ENCODE measurements around the gene CCDC137.

CCDC137 gene

DNA sequence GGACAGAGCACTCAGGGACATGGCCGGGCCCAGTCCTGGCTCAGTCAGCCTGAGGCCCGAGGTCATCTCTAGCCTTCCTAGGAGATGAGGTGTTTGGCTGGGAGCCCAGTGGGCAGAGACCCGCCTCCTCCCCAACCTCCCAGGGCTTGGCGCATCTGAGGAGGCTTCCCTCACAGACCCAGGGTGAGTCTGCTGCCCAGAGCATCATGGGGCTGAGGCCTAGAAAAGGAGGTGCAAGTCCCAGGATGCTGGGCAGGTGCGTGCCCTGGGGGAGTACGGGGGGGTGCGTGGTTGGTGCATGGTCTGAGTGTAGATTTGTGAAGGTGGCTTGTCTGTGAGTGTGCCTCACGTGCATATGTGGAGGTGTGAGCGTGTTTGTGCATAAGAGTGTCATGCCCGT, 14.8 kb upstream of the CCDC137 start:
- peak; percentile 89 for DNase-seq

DNA sequence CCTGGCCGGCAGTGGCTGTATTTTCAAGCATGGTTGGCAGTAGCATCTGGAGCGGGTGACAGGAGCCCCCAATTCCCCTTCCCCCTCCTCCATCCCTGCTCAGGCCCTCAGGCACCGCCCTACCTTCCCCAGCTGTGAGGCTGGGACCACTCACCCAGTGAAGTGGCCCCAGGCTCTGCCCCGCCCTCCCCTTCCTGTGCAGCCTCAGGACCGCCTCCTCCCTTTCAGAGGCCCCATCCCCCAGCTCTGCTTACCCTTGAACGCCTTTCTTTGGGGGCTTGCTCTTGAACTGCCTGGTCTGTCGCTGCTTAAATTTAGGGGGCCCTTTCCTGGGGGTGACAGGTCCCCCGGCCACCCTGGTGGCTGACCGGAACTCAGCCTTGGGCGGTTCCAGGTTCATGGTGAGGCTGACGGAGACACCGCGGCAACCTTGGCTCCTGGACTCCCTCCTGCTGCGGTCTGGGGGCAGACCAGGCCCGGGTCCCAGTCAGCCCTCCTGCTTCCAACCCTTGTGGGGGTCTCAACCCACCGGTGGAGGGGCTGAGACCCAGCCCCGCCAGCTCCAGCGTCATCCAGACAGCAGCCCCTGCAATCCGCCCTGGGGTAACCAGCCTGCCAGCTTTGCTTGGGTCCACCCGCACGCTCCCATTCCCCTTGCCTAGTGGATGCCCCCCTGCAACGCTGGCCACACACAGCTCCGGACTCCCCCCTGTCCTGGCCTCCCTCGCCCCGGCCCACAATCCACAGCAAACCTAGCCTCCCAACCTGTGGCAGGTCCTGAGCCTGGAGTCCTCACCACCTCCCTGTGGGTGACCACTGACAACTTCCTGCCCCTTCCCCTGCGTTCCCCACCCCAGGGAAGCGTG, 13.4 kb upstream of the CCDC137 start:
- no peak for DNase-seq

DNA sequence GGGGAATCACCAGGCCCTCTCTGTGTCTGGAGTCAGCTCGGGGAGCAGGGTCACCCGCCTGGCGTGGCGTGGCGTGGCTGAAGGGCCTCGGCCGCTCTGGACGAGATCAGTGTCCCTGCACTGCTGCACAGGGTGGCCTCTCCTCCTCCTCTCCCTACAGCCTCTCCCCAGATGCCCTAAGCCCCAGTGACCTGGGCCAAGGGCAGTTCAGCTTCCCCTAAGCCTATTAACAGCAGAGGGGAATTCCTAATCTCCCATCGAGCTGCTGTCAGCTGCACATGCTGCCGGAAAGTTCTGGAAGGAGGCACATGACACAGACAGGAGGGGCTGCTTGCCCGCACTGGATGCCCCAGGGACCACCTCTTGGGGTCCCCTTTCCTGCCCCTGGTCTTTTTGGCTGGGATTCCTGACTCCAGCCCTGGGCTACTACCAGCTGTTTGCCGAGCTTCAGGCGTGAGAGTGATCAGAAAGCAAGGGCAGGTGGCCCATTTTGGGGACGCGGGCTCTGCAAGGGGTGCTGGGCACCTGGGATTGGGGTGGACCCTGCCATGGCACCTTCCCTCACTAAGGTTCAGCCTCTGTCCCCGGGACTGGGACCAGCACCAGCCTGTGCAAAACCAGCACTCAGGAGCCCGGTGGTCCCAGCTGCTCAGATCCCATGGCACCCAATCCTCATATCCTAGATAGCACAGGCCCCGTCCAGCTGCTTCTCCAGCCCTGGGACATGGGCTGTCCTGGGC, 11.0 kb upstream of the CCDC137 start:
- DNase-seq = no peak

DNA sequence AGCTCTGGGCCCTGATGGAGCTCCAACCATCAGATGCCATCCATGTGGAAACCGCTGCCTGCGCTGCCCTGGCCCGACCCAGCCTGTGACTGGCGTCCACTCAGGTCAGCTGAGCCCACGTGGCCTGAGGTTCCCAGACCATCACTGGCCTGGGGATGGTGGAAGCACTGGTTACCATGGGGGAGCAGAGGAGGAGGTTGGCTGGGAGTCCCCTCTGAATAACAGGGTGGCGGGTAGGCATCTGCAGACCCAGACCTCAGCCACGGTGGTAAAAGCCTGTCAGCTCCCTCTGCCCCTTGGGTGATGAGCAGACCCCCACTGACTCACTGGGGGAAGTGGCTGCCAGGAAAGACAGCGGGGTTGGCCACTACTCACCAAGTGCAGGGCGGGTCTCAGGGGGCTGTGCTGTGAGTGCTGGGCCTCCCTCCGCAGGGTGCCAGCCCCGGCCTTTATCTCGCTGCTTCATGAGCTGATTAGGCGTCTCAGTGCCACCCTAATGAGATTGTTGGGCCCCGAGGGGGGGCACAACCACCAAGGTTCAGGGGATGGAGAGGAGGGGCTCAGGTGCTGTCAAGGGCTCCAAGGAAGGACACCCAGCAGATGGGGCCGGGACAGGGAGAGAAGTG, 10.3 kb upstream of the CCDC137 start, which contains the start of gene PDE6G:
Gene PDE6G (minus strand): TSS at position 425 of the 626 bp plus-strand sequence. CDS start 3,237 bp downstream, outside the sequence.
- no peak for DNase-seq

DNA sequence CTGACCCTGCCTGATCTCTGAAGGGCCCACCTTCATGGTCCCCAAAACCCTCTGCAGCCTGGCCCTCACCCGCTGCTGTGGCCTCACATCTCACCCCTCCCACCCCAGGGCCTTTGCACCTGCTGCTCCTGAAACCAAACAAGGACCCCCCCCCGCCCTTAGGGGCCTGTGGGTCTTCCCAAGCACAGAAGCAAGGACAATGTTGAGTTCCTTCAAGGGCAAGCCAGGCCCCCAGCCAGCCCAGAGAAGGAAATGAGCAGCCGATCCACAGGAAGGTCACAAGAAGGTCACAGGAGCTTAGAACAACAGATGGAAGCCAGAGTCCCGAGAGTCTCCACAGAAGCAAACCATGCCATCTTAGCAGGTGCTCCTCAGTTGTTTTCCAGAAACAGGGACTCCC, 9.7 kb upstream of the CCDC137 start:
- DNase-seq = no peak

DNA sequence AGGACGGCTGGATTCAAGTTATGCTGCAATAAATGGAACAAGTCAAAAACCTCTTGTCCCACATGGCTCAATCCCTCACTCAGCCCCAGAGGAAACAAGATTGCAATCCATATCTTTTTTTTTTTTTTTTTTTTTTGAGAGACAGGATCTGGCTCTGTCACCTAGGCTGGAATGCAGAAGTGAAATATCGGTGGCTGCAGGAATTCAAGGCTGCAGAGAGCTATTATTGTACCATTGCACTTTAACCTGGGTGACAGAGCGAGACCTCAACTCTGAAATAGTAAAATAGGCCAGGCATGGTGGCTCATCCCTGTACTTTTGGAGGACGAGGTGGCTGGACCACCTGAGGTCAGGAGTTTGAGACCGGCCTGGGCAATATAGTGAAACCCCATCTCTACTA, 7.5 kb upstream of the CCDC137 start:
- DNase-seq = no peak

DNA sequence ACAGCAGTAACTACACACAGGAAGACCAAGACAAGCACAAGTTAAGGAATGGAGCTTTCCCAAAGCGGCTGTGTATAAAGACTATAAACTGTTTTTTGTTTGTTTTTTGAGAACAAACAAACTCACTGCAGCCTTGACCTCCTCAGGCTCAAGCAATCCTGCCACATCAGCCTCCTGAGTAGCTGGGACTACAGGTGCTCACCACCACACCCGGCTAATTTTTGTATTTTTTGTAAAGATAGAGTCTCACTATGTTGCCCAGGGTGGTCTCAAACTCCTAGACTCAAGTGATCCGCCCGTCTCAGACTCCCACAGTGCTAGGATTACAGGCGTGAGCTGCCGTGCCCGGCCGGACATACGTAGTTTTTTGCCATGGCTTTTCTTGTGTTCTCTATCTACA, 6.1 kb upstream of the CCDC137 start:
- DNase-seq = no peak

DNA sequence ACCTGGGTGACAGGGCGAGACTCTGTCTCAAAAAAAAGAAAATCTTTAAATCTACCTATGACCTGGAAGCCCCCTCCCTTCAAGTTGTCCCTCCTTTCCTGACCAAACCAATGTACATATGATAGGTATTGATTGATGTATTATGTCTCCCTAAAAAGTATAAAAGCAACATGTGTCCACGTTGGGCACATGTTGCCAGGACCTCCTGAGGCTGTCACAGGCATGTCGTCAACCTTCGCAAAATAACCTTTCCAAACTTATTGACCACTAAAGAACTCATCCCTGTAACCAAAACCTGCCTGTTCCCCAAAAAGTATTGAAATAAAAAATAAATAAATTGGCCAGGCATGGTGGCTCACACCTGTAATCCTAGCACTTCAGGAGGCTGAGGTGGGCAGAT, 4.5 kb upstream of the CCDC137 start:
- DNase-seq = no peak

DNA sequence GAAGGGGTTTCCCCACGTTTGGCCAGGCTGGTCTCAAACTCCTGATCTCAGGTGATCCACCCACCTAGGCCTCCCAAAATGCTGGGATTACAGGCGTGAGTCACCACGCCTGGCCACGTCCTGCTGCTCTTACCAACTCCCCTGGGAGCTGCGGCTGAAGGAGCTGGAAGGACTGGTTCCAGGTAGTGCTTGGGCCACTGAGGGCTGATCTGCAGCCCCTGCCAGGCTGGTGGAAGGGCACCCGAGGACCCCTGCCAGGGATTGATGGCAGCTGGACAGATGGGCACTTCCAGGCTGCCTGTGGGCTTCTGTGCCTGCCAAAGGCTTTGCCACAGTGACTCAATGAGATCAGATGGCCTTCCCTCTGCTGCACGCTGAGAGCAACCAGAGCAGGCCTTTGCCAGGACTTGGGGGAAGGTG, 2.5 kb upstream of the CCDC137 start:
- no peak for DNase-seq

DNA sequence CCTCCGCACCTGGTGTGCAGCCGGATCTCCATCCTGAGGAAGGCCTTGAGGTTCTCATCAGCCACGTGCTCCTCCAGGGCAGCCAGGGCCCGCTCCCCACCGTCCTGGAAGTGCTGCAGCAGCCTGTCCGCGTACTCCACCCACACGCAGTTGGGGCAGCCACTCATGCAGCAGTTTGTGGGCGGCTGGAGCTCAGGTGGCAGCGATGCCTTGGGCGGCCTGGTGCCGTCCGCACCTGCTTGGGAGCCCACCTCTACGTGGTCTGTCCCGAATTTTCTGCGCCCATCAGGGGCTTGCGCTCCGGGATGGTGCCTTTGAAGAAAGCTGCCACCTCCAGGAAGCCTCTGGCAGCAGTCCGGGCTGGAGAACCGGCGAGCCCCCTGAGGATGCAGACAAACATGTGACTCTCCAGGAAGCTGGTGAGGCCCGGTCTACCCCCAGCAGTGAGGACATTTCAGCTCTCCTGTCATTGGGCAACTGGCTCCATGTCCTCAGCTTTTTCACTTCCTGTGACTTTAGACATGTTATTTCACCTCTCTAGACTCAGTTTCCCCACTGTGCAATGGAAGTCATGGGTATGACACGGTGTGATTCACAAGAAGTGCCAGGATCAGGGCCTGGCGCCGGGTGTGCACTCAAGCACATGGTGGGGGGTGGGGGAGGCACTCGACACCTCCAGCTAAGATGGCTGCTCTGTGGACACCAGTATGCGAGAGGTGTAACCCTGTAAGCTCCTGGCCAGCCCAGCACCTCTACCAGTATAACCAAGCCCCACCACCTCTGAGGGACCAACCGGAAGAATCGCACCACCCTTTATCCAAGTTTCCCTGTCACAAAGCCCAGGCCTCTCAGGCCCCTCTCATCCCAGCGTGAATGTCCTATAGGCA, 1.1 kb upstream of the CCDC137 start:
- DNase-seq = no peak

DNA sequence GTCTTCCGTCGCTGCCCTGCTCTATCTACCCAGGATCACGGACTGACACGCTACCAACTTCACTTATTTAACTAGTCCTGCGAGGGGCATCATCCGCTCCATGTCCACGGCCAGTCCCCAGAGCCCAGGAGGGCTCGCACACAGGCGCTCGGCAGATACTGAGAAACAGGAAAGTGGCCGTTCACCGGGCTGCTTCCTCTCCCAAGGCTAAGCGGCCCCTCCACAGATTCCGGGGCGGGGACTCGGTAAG, 520 bp upstream of the CCDC137 start:
- no peak for DNase-seq

DNA sequence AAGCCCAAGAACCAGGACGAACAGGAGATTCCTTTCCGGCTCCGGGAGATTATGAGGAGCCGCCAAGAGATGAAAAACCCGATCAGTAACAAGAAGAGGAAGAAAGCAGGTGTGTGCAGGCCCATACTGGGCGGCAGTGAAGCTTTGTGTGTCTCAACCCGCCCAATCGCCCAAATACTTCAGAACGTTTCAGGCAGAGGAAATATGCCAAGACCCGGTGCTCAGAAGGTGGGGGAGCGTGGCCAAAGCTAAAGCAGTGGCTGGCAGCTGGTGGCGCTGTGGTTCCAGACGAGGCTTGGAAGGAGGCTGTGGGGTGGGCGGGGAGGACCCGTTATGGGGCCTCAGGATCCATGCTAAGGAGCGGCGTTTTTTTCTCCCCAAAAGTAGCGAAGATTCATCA, 1.2 kb downstream of the CCDC137 start:
- no peak for DNase-seq

DNA sequence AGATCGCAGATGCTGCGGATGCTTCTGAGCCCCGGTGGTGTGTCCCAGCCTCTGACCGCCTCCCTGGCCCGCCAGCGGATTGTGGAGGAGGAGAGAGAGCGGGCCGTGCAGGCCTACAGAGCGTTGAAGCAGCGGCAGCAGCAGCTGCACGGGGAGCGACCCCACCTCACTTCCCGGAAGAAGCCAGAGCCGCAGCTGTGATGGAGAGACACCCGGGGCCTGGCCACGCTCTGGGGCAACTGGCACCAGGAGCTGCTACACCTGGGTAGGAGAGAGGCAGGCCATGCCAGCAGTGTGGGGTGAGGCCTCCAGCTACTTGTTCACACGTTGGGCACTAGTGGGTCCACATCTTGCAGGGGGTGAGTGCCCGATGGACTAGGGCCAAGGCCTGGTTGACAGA, 6.0 kb downstream of the CCDC137 start:
- no peak for DNase-seq

DNA sequence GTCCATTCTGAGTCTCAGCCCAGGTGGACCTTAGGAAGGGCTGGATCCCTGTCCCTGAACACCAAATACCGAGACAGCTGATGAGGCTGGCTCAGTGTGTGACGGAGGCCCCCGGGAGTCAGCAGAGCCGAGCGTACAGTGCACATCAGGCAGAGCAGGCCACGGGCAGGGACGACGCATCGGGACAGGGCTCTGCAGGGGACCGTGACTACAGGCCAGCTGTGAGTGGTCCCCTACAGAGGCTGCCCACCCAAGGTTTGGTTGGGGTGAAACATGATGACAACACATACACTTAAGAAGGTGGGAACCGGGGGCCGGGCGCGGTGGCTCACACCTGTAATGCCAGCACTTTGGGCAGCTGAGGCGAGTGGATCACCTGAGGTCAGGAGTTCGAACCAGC, 6.4 kb downstream of the CCDC137 start:
- no peak for DNase-seq

DNA sequence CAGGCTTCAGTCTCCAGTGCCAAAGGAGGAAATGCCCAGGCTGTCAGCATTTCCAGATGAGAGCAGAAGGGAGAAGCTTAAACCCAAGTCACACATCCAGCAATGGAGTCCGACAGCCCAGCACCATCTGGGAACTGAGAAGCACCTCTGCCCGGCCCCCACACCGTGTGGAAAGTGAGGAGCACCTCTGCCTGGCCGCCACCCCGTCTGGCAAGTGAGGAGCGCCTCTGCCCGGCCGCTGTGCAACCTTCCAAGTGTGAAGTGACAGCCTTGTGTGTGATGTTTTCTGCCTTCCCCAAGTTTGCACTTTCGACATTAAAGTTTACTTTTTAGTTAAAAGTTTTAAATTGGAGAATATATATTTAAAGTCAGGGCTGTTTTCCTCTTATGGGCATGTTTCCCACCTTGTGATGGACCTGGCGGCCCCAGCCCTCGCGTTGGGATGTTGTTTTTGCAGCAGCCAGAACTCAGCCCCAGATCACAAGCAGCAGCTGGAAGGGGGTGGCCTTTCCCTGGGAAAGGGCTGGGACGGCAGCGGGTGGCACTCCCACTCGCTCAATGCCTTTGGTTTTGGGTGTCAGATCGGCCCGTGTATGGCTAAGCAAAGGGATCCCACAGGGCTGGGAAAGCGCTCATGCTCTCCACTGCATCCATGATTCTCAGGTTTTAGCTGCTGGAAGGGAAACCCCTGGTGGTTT, 7.2 kb downstream of the CCDC137 start:
- no peak for DNase-seq

DNA sequence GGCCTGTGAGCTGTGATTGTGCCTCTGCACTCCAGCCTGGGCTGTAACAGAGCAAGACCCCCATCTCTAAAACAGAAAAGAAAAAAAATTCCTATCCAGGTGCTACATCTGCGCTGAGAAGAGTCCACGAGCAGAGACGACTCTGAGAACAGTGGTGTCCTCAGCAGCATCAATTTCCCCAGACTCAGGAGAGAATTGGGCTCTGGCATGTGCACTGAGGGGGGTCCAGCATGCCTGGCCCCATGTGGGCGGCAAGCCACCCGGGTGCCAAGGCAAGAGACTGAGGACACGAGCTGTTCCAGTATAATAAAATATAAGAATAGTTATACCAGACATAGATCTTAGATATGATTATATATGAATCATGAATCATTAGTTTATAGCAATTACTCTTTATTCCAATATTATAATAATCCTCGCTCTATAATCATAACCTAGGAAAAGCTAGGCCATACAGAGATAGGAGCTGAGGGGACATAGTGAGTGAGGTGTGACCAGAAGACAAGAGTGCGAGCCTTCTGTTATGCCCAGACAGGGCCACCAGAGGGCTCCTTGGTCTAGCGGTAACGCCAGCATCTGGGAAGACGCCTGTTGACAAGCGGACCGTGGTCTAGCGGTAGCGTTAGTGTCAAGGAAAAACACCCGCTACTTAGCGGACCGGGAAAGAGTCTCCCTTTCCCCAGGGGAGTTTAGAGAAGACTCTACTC, 9.1 kb downstream of the CCDC137 start:
- peak; percentile 34 for DNase-seq

DNA sequence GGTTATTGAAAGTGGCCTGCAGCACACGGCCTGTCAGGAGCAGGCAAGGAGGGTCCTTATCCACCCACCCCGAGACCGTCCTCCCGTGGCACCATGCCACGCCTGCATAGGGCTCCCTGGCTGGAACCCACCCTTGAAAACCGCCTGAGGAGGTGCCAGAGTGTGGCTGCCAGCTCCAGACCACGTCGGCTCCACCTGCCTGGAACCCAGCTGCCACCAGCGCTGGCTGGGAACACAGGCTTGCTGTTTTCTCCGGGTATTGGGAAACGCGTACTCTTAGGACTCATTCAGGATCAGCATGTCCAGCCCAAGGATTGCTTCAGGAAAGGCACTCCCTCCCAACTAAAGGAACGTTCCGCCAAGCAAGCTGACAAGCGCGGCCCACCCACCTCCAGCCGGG, 10.4 kb downstream of the CCDC137 start:
- DNase-seq = no peak

DNA sequence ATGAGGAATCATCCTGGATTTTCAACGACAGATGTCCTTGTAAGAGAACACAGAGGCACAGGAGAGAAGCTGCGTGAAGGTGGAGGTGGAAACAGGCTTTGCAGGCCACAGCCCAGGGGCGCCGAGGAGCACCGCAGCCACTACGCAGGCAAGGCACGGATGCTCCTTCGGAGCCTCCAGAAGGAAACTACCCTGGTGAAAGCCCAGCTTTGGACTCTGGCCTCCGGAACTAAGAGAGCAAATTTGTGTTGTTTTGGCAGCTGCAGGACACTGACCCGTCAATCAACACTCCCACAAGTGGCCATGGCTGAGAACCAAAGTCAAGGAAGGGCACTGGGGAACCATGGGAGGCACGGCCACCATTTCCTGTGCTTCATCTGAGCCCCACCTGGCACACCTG, 13.6 kb downstream of the CCDC137 start:
- DNase-seq = no peak

DNA sequence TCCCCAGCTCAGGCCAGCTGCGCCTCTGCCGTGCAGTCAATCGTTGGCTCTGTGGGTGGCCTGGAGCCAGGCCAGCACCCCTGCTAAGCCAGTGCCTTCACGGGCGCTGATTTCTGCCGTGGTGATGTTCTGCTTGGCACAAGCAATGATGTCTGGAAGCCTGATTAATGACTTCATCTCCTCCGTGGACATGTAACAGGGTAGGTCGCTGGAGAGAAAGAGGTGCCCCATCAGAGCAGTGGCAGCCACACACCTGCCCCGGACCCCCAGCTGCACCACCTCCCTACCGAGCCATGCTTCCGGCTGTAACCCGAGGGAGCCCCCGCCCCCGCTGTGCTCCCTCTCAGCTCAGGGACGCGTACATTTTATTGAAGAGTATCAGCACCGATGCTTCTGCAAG, 15.1 kb downstream of the CCDC137 start:
- no peak for DNase-seq

DNA sequence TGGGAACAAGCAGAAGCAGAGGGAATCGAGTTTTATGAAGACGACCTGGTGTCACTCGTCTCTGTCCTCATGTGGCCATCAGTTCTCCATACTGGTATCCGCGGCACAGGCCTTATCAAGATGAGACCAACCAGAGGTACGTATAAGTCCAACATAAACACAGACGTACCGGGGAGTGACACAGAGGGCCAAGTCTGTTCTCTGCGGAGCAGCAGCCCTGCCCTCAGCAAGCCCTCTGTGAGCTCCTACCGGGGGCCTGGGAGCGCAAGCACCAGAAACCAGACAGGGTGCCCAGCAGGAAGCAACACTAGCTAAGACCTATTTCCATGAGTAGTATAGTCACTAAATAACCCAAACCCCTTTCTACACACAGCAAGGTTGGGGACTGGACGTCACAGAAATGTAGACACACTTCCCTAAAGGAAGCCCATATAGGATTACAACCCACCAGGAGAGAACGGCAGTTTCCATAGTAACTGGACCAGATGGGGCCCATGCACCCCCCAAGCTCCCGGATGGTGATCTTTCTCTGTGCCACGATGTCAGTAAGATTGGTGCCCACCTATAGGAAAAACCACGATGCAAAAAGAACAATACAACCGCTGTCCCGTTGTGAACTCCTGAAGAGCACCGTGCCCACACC, 16.1 kb downstream of the CCDC137 start:
- DNase-seq = no peak

DNA sequence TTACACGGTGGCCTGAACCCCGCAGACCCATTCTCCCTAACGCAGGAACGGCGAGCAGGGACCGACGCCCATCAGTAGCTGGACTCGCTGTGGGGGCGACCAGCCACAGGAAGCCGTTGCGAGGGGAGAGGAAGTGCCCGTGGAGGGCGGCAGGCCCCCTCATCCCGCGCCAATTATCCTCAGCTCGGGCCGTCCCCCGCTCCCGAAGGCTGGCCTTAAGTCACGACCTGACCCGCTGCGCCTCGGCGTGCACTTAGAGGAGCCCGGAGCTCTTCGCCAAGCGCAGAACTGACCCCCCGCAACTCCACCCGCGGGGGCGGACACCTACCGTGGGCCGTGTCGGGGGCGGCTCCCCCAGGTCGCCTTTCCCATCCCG, 16.7 kb downstream of the CCDC137 start:
- DNase-seq = no peak
